HG03575 (cell line): ENCODE data around the gene C1QL4.
"Not testable (repeated sequence)": the region's sequence is repeated elsewhere in the genome, so short reads cannot be mapped to it uniquely, and the experiment has no call there.

Experiments used
- ATAC-seq: cut with Tn5 transposase; IDR thresholded peaks from one replicate; pipeline ENCODE4 v1.9.1; 2021; ENCODE audit not compliant: unreplicated experiment, insufficient number of reproducible peaks, low FRiP score; ENCODE audit errors: extremely low read depth

C1QL4 gene

GRCh38 chr12:49288412-49288853 is 48.6 kb downstream of the C1QL4 start:
- no peak for ATAC-seq

- no peak for ATAC-seq
These were observed 49.1 kb downstream of the C1QL4 start for GRCh38 chr12:49287876-49288275.

GRCh38 chr12:49284672-49285071 is 52.3 kb downstream of the C1QL4 start:
- no peak for ATAC-seq

GRCh38 chr12:49283541-49284429 is 53.2 kb downstream of the C1QL4 start:
- ATAC-seq: no peak

- ATAC-seq: not testable (repeated sequence)
These were observed 54.1 kb downstream of the C1QL4 start for GRCh38 chr12:49282740-49283375.
